Measurements from ENCODE around the gene ATP6V1G2. TPM values are rescaled to one million over a fixed set of nuclear protein-coding genes. Genes with fewer than 3 reads are reported as not detected.

Gene ATP6V1G2
- total and polyA plus RNA-seq, 2 of the 4 experiments (the other 2 are of a cell fraction), result 1.4 to 6.5 TPM

DNA sequence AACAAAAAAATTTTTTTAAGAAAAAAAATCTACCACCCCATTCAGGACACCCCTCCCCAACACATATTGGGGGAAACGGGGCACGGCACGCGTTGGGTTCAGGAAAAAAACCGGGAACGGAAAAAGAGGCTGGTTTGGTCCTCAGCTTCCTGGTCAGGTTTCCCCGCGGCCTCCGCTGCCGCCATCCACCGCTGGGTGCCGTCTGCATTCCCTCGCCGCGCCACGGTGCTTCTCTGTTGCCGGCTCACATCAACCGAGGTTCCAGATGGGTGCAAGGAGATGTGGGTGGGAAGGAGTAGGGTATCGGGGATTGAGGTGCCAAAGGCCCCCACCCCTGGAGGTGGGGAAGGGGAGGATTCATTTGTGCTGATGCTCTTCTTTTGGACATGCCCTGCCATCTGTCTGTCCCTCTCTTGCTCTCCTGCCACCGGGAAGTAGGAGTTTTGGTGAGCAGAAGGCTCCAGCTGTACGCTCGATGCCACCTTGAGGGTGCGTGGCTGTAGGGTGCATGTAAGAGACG, 11.8 kb downstream of the ATP6V1G2 start:
- in situ Hi-C loops (cut with MboI; ENCODE audit: low sequenced_read_pairs), result no loop called here
- no peak overlapping the region for H2AK9ac ChIP-seq (replicated peaks; ENCODE audit: low read depth, low read length, poor library complexity)
- no peak overlapping the region for H2BK120ac ChIP-seq (ENCODE audit: low read depth, low read length)
- H3K36me3 ChIP-seq (ENCODE audit: control insufficient read depth, insufficient read depth, low read length), result peaks cover 81% of the 10 kb centered on the region
- H4K20me1 ChIP-seq (ENCODE audit: insufficient read depth, low read length), result peaks cover 89% of the 10 kb centered on the region
- 0 out of 2 replicates have a peak, but pooled peaks cover 11% of the 10 kb centered on the region for H3K9me1 ChIP-seq (ENCODE audit: insufficient read depth, low read length)
- H3K27me3 ChIP-seq (ENCODE audit: control insufficient read depth, insufficient read depth, low read length), result no peaks in the 10 kb centered on the region
- intact Hi-C loops (cut with micrococcal nuclease), result no loop called here
- H4K5ac ChIP-seq (ENCODE audit: low read depth, low read length), result no peak overlapping the region
- no peak for TF ChIP-seq CHD1 (IDR thresholded peaks at IDR 0.05; ENCODE audit: low read depth, low read length)
- TF ChIP-seq POLR2A (IDR thresholded peaks at IDR 0.05; ENCODE audit: low read depth, low read length), result no peak
- TF ChIP-seq USF2 (IDR thresholded peaks at IDR 0.05; ENCODE audit: low read depth, low read length), result no peak
- TF ChIP-seq RFX5 (IDR thresholded peaks at IDR 0.05; ENCODE audit: low read depth, low read length), result no peak
- no peak for TF ChIP-seq MAZ (IDR thresholded peaks at IDR 0.05; ENCODE audit: borderline replicate concordance, low read depth, low read length)
- no peak for TF ChIP-seq ELK1 (IDR thresholded peaks at IDR 0.05; ENCODE audit: borderline replicate concordance, low read depth, low read length)
- TF ChIP-seq RCOR1 (IDR thresholded peaks at IDR 0.05; ENCODE audit: insufficient replicate concordance, low read length), result no peak
- no peak for TF ChIP-seq MAFK (IDR thresholded peaks at IDR 0.05; ENCODE audit: low read depth, low read length)
- H3K56ac ChIP-seq (ENCODE audit: extremely low read depth, insufficient read depth, low read length), result no peak overlapping the region
- ChIA-PET CTCF (no interaction called here), POLR2A (ENCODE audit: unreplicated experiment) (no interaction called here)
- no peaks in the 10 kb centered on the region for H3K9me3 ChIP-seq (ENCODE audit: control insufficient read depth, insufficient read depth, low read length)
- no peak overlapping the region for H3K27ac ChIP-seq (ENCODE audit: insufficient read depth, low read length)
- no peak overlapping the region for H3K9ac ChIP-seq (ENCODE audit: low read depth, low read length)
- no peak overlapping the region for H2BK20ac ChIP-seq (ENCODE audit: low read depth, low read length)
- H3K4me1 ChIP-seq (ENCODE audit: control insufficient read depth, insufficient read depth, low read length), result peaks cover 4% of the 10 kb centered on the region; the same call in 1 of the 2 replicates
- 96% methylated on average over 12 of the region's 24 CpGs; no CpG with 5 or more reads in 1 of the 2 experiments for WGBS, 2 experiments (ENCODE audit: extremely low coverage in 2 of 2, insufficient read length in 1 of 2)
- H3K23ac ChIP-seq (ENCODE audit: low read depth, low read length), result no peak overlapping the region; the same call in 1 of the 2 replicates
- H4K8ac ChIP-seq (ENCODE audit: low read depth in 2 of 2, low read length in 2 of 2), result no peak overlapping the region
- no peak overlapping the region for H3K18ac ChIP-seq (ENCODE audit: low read depth, low read length)
- H3K79me1 ChIP-seq (ENCODE audit: low read depth in 1 of 2, low read length in 2 of 2), result peaks cover 44 to 79% of the 10 kb centered on the region in 2 experiments
- no peak overlapping the region for H3K4me2 ChIP-seq (ENCODE audit: low read depth, low read length)
- no TSS peak for BruUV-seq (replicated peaks)
- H2AK5ac ChIP-seq (ENCODE audit: low read depth, low read length), result no peak overlapping the region
- H2BK5ac ChIP-seq (ENCODE audit: low read depth, low read length, poor library complexity, severe bottlenecking), result no peak overlapping the region
- no peak overlapping the region for H3K14ac ChIP-seq (replicated peaks; ENCODE audit: low read depth, low read length)
- dilution Hi-C loops (cut with HindIII; ENCODE audit: low sequenced_read_pairs, unreplicated experiment), result no loop called here
- no peak overlapping the region for H2AFZ ChIP-seq (replicated peaks; ENCODE audit: low read length, poor library complexity)
- ATAC-seq (ENCODE audit: low read depth), result no peak
- H4K91ac ChIP-seq (ENCODE audit: insufficient read depth, low read depth, low read length), result no peak overlapping the region
- DNase-seq, result no peak
- no peak overlapping the region for H3K4ac ChIP-seq (ENCODE audit: low read depth, low read length)
- H3K4me3 ChIP-seq (ENCODE audit: insufficient read depth, low read depth, low read length), result no peak overlapping the region
- no peak overlapping the region for H2BK15ac ChIP-seq (ENCODE audit: low read depth, low read length)
